Caki2 (cell line): ENCODE measurements around the gene STPG3. TPM values are rescaled to one million over a fixed set of nuclear protein-coding genes. Genes with fewer than 3 reads are reported as not detected.

Source experiments
- DNase-seq: peaks from one replicate; pipeline ENCODE4 v3.0.0-alpha.2; 2015; ENCODE audit warnings: low read depth
- in situ Hi-C: cut with HindIII; loops from 2 replicates; pipeline ENCODE4 v1.10.0; 2016; ENCODE audit warnings: low sequenced_read_pairs, low pct_unique_long_range_greater_than_20kb, mixed read lengths
- total RNA-seq: library from RNA; depleted of rRNA; stranded (reverse); fragments of >200 nt; shearing (Covaris generic); gene quantifications from 2 replicates; pipeline ENCODE4 v1.2.3, GENCODE V29; 2014; ENCODE audit warnings: low replicate concordance

Gene STPG3
- total RNA-seq, 1 experiment from 2014 or later, result not detected

- DNase-seq, result no peak
- in situ Hi-C loops, result no loop called here
Measured at GRCh38 chr9:137293482-137294090, 42.5 kb downstream of the STPG3 start.

GRCh38 chr9:137294091-137294680 lies 43.1 kb downstream of the STPG3 start:
- peak; percentile 80 for DNase-seq
- in situ Hi-C loops, result no loop called here

- in situ Hi-C loops, result no loop called here
- DNase-seq, result no peak
Measured at GRCh38 chr9:137294681-137295237, 43.7 kb downstream of the STPG3 start.

- in situ Hi-C loops, result no loop called here
- no peak for DNase-seq
Measured at GRCh38 chr9:137295238-137295811, 44.2 kb downstream of the STPG3 start.

- DNase-seq, result no peak
- in situ Hi-C loops, result no loop called here
Measured at GRCh38 chr9:137295849-137296669, 45.0 kb downstream of the STPG3 start.

GRCh38 chr9:137296670-137297664 lies 45.9 kb downstream of the STPG3 start:
- in situ Hi-C loops, result no loop called here

GRCh38 chr9:137297966-137298365 lies 46.9 kb downstream of the STPG3 start:
- no peak for DNase-seq
- in situ Hi-C loops, result no loop called here

More at GRCh38 chr9:137296670-137297664, 45.9 kb downstream of the STPG3 start:
- DNase-seq, result no peak

GRCh38 chr9:137298401-137299202 lies 47.5 kb downstream of the STPG3 start:
- DNase-seq, result no peak
- in situ Hi-C loops, result no loop called here

- DNase-seq, result no peak
- in situ Hi-C loops, result no loop called here
Measured at GRCh38 chr9:137299203-137299565, 48.1 kb downstream of the STPG3 start.

GRCh38 chr9:137299938-137300337 lies 48.9 kb downstream of the STPG3 start:
- DNase-seq, result no peak
- in situ Hi-C loops, result no loop called here

- DNase-seq, result no peak
- in situ Hi-C loops, result no loop called here
Measured at GRCh38 chr9:137300567-137301080, 49.5 kb downstream of the STPG3 start.

GRCh38 chr9:137301081-137301947 lies 50.2 kb downstream of the STPG3 start:
- peak; percentile 74 for DNase-seq
- in situ Hi-C loops, result no loop called here

GRCh38 chr9:137302118-137302448 lies 51.0 kb downstream of the STPG3 start, which contains the start of gene NRARP:
NRARP (minus strand) TSS chr9:137302271; CDS start chr9:137301928, 343 bp downstream.
- no peak for DNase-seq
- in situ Hi-C loops, result no loop called here

GRCh38 chr9:137302449-137303150 lies 51.5 kb downstream of the STPG3 start:
- in situ Hi-C loops, result no loop called here
- peak; percentile 69 for DNase-seq
